ENCODE results near the gene RGS10.

GRCh38 chr10:119541459-119542356, 811 bp downstream of the RGS10 start:
- no peak for TF ChIP-seq POLR2A (IDR thresholded peaks at IDR 0.05)
- TF ChIP-seq CTCF (IDR thresholded peaks at IDR 0.05), result no peak
- TF ChIP-seq EP300 (IDR thresholded peaks at IDR 0.05), result no peak

Measured in tibial nerve (tissue), 4 donors.